Measurements from ENCODE around the gene PSG4.
"Not testable (repeated sequence)": the region's sequence is repeated elsewhere in the genome, so short reads cannot be mapped to it uniquely, and the experiment has no call there.

GRCh38 chr19:43203611-43204010 lies 1.8 kb downstream of the PSG4 start:
- TF ChIP-seq POLR2A (IDR thresholded peaks at IDR 0.05) = not testable (repeated sequence)
- TF ChIP-seq, protein P1, sequence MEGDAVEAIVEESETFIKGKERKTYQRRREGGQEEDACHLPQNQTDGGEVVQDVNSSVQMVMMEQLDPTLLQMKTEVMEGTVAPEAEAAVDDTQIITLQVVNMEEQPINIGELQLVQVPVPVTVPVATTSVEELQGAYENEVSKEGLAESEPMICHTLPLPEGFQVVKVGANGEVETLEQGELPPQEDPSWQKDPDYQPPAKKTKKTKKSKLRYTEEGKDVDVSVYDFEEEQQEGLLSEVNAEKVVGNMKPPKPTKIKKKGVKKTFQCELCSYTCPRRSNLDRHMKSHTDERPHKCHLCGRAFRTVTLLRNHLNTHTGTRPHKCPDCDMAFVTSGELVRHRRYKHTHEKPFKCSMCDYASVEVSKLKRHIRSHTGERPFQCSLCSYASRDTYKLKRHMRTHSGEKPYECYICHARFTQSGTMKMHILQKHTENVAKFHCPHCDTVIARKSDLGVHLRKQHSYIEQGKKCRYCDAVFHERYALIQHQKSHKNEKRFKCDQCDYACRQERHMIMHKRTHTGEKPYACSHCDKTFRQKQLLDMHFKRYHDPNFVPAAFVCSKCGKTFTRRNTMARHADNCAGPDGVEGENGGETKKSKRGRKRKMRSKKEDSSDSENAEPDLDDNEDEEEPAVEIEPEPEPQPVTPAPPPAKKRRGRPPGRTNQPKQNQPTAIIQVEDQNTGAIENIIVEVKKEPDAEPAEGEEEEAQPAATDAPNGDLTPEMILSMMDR (IDR thresholded peaks at IDR 0.05) = not testable (repeated sequence)
